NK-92 treated with Interleukin-12 subunit alpha and Interleukin-12 subunit beta, amount 100 ng/mL, for 24 hours (cell line): ENCODE measurements around the gene RNU1-4.
"Not testable (repeated sequence)": the region's sequence is repeated elsewhere in the genome, so short reads cannot be mapped to it uniquely, and the experiment has no call there.

Experiments
- DNase-seq: peaks from one replicate; lab custom pipeline; 2025; lab: John Stamatoyannopoulos, UW

The RNU1-4 gene

DNA sequence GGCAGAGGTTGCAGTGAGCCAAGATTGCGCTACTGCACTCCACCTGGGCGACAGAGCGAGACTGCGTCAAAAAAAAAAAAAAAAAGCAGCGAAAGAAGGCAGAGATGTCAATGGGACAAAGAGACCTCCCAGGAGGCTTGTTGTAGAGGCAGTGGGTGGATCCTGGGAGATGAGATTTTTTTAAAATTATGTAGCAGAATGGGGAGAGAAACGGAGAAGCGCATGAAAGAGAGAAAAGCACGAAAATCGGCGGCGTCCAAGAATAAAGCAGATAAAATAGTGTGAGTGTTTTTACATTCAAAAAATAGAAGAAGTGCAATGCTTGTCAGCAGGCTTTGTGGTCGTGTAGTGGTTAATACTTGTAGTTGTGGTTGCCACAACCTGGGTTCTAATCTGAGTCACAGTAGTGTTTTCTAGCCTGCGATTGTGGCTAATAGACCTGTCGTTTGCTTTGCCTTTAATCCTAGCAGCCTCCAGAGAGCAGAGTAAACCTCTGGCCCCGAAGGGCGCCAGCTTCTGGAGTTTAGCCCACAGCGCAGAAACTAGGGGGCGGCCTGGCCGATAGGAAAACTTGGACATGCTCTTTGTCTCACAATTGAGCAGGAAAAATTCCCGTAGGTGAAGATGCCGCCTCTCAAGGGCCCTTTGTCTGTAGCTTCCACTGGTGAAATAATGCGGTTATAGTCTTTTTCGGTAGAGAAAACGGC is 11.9 kb upstream of the RNU1-4 start:
- not testable (repeated sequence) for DNase-seq

DNA sequence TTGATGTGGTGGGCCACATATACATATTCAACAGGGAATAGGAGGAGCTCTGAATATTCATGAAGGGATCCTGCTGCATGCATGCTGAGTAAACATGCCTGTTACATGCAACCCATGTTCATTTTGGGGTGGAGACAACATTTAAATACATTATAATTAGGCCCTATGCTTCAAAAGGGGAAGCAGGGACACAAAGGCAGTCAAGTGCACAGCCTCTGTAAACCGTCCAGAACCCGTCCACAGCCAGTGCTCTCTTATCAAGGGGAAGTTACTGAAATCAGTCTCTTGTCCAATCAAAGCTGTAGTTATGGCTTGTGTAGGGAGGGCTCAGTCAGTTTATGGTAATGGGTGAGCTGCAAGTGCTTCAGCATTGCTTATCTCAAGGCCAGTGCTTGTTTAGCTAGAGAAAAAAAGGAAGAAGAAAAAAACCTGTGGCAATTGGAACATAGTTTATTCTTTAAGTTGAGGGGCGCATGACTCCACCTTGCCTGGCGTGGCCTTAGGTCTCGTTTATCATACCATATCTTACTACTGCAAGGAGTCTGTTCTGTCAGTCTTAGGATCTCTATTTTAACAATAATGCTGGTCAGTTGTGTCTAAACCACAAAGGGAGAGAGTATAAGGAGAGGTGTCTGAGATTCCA is 7.9 kb upstream of the RNU1-4 start:
- DNase-seq, result not testable (repeated sequence)

DNA sequence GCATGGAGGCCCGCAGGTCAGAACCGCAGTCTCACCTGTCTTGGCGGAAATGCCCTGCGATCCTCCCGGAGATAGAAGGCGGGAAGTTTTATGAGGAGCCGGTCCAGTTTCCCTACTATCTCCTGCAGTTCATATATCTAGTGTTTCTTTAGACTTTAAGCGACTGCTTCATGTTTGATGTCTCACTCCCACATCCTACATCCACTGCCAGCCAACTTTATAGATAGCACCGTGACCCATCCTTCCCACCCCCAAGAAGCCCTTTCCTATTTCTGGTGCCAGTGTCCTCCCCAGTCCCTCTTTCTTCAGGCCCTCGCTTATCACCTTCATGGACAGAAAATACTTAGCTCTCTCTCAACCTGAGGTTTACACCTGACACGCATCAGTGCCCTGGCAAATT is 914 bp downstream of the RNU1-4 start:
- DNase-seq, result not testable (repeated sequence)

DNA sequence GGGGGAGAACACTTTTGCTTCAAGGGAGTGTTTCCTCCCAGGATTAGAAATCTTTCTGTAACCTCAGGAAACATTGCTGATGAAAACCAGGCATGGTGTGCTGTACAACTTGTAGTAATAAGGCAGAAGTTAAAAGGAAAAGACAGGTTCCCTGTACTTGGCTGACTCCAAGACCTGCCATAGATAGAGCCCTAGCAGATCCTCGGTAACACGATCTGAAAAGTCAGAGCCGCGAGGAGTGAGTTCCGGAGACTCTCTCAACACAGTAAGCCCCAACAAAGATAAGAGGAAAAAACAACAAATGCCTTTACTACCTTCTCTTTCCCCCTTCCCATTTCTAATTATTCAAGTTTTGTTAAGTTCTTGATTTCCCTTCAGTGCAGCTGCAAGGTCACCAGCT is 7.3 kb downstream of the RNU1-4 start:
- not testable (repeated sequence) for DNase-seq

DNA sequence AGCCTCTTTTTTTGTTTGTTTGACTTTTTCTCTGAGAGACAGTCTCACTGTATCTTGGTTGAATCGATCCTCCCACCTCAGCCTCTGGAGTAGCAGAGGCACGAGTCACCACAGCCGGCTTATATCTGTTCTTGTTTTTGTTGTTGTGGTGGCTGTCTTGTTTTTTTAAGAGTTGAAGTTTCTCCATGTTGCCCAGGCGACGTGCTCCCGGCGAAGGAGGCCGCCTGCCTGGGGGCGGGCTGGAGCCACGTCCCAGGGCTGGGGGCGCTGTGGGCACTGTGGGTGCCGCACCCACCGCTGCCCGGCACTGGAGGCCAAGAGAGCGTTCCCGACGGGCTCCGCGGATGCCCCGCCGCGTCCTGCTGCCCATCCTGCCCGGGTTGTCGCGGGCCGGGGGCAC is 8.4 kb downstream of the RNU1-4 start:
- not testable (repeated sequence) for DNase-seq

DNA sequence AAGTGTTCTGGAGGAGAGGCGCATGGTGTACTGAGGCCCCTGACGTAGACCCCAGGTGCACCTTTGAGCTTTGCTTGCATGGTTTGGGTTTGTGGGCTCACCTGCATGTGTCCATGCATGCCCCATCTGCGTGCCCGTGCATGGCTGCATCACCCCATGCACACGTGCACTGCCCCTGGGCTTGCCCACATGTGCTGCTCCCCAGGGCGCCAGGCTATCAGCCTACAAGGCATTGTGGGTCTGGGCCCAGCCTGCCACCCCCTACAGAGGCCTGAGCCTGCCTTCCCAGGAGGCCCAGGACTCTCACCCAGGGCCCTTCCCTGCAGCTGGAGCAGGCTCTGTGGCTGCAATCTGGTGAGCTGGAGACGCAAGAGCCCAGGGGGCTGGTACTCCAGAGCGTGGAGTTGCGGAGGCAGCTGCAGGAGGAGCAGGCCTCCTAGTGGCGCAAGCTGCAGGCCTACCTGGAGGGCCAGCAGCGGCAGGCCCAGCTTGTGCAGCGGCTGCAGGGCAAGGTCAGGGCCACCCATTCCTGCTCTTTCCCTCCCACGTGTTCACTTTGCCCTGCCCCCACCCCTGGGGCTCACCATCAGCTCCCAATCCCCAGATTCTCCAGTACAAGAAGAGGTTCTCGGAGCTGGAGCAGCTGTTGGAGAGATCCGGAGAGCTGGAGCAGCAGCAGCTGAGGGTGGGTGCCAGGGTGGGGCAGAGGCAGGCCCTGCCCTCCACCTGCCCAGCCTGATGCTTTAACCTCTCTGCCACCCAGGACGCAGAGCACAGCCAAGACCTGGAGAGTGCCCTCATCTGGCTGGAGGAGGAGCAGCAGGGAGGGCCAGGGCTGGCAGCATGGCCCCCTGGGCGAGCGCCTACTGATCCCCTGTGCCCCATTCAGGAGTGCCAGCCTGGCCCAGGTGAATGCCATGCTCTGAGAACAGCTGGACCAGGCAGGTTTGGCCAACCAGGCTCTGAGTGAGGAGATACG is 9.9 kb downstream of the RNU1-4 start:
- not testable (repeated sequence) for DNase-seq

DNA sequence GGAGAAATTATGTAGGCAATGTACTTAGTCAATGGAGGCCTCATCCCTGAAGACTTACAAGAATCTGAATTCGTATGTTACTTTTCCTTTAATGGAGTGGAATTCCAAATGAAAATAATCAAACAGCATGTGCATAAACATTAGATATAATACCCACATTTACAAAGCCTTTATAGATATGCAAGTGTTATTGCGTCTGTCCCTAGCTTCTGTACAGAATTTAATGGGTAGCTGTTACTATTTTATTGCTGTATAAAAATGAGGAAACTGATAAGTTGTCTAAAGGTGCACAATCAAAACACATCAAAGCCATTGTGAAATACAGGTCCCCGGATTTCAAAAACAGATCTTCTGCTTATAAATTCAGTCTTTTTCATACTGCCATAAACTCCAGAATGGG is 12.5 kb downstream of the RNU1-4 start:
- not testable (repeated sequence) for DNase-seq

DNA sequence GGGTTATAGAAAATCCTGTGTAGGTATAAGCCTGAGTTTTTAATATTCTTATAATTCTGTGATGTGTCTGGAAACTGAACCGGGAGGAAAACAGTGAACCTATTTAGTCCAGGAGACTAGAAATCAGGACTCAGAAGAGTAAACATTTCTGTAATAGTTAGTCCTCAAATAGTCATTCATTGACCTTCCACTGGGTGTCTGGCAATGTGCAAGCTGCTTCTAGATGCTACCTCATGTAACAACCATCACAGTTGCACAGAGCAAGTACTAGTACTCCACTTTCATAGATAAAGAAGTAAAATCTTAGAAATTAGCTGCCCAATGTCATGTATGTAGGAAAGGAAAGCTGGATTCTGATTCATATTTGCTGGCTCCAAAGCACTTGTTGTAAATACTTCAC is 15.1 kb downstream of the RNU1-4 start:
- not testable (repeated sequence) for DNase-seq

DNA sequence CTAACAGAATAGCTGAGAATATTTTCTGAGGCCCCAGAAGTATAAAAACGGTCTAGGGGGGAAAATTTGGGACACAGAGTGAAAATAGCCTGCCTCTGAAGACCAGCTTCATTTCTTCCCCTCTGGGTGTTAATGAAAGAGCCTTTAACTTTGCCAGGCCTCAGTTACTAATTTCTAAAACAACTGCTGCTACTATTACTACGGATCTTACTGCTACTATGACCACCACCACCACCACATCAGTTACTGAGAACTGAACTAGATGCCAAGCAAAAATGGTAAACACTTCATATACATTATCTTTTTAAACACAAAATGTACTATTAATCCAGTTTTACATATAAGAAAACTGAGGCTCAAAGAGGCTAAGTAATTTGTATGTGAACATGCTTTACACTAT is 15.6 kb downstream of the RNU1-4 start:
- not testable (repeated sequence) for DNase-seq

DNA sequence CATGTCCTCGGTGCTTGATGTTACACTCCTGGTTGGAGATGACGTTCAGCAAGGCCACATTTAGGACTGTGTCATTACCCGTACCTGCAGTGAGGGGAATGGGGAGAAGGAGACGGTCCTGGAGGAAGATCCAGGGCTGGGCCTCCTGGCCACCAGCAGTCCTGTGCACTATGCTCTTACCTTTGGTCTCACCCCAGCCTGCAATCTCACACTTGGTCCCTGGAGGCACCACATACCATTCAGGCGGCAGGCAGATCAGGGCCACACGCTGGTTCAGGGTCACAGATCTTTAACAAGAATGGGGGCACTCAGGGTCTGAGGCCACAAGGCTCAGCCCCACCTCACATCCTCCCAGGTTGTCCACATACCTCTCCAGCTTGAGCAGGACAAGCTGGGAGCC is 17.3 kb downstream of the RNU1-4 start:
- DNase-seq, result not testable (repeated sequence)

DNA sequence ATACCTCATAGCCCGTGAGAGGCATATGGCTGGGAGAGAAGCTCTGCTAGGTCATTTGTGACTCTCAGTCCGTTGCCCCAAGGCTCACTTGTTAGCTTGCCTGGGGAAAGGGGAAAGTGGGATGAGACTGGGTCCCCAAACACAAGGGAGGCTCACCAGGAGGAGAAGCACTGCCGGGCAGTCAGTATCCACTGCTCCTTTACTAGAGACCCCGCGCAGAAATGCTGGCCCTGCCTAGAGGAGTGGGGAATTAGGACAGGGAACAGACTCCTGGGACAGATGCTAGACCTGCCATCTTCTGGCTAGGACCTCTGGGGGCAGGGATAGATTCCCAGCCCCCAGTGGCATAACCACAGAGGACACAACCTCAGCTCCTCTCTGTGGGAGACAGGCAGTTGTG is 17.7 kb downstream of the RNU1-4 start:
- not testable (repeated sequence) for DNase-seq

DNA sequence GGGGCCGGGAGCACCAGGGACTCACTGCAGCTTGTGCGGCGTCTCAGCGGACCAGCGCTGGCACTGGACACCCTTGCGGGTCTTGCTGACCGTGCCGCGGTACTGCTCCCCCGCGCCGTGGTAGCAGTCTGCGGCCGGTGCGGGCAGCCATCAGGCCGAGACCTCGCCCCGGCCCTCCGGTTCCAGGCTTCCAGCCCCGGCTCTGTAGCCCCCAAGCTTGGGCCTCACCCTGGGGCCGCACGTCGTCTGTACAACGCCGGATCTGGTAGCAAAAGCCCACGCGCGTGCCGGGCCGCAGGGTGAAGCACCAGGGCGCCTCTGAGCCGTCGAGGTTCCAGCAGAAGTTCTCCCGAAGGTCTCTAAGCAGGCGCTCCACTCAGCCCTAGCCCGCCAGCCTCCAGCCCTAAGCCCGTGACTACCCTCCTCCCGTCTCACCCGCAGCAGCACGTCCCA is 18.8 kb downstream of the RNU1-4 start:
- DNase-seq, result not testable (repeated sequence)

DNA sequence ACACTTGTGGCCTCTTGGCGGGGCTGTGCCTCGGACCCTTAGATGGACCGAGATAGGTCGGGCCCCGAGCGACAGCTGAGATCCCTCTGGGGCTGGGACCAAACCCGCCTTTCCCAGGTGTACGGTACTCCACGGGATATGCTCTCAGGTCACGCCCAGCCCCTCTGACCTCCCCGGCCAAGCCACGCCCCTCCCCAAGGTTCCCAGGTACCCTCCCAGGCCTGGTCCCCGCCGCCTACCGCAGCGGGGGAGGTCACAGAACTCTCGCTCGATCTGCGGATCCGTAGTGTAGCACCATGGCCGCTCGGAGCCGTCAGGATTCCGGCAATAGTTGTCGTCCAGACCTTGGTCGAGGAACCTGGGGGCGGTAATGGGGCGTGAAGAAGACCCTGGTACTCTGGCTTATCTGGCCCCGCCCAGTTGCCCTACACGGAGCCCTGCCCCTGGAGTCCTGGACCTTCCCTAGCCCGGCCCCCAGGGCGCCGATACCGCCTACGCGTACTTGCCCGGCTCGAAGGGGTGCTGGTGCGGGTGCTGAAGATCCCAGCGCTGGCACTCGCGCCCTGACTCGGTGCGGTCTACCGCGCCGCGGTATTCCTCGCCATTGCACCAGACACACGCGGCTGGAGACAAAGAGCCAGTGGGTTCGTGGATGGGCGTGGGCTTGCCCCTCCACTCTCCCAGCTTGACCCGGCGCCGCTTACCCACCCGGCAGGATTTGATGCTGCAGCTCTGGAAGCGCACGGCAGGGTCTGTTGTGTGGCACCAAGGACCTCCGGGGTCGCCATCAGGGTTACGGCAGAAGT is 19.5 kb downstream of the RNU1-4 start:
- not testable (repeated sequence) for DNase-seq

DNA sequence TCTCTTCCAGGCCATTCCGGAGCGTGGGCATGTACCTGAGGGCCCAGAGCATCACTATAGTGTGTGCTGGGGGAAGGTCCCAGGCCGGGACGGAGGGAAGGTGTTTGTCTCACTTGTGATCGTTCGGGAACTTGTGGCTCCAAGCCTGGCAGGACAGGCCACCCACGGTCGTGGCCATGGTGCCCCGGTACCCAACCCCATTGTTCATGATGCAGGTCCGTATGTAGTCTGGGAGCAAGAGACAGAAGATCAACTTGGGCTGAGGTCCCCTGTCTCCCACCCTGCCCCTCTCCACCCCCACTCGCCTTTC is 20.1 kb downstream of the RNU1-4 start:
- not testable (repeated sequence) for DNase-seq

DNA sequence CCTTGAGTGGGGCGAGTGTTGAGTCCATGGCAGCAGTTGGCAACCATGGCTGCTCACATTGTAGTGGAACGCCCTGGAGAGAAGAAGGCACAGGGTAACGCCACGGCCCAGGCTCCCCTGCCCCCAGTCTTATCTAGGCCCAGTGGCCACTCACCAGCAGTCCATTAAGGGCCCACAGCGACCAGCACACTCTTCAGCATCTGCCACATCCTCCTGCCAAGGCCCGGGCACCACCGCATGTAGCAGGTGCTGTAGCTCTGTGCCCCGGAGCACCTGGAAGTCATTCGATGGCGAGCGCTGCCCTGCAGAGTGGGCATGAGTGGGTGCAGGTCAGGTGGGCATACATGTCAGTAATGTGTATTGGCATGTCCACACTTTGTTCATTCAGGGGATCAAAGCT is 20.5 kb downstream of the RNU1-4 start:
- DNase-seq, result not testable (repeated sequence)

DNA sequence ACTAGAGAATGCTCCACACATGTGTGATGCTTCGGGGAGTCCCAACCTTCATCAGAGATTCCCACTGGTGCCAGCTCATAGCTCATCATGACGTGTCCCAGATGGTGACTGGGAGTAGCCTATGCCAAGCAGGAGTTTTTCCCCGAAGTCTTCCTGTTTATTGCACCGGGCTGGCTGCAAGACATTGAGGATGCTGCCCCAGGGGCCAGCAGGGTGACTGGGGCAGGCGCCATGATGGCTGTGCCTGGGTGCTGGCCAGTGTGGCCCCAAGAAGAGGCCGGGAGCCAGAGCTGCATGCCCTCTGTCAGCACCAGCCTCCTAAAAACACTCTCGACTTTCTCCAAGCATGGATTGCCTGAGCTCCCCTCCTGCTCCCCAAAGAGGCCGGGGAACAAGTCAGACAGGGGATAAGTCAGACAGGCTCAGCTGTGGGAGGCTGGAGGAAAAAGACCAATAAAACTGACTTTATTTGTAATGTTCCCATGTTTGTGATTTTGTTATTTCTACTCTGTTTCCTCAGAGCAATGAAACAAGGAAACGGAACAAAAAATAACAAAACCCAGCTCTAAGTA is 24.0 kb downstream of the RNU1-4 start:
- not testable (repeated sequence) for DNase-seq

DNA sequence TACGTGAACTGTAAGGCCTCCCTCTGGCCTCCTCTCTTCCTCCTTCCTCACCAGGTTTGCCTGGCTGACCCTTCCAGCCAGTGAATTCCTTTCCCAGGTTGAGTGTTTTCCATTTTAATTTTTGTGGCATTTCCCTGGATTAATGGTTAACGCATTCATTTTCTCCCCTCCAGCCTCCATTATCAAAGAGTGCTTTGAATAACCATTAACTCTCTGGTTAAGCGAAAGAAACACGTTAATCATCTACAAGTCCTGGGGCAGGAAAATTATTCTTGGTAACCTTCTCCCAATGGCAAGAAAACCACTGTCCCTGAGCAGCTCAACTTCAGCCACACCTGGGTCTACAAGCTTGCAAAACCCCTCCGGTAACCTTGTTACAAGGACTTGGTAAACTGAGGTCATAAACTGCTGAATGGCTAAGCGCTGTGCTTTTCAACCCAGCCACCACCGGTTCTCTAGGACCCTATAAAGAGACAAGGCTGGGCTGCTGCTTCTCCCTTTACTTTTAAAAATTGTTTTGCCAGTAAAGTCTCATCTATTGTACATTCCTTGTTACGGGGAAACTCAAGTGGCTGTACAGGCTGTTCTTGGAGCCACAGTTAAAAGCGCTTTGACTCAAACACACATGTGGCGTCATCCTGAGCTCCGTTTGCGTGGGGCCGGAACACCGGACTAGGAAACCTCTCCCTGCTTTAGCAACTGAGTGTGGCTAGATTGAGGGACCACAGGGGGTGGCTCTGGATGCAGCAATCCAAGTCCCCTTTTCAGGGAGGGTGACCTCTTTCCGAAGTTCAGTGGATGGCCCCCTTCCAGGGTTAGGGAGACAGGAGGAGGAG is 24.7 kb downstream of the RNU1-4 start:
- not testable (repeated sequence) for DNase-seq

DNA sequence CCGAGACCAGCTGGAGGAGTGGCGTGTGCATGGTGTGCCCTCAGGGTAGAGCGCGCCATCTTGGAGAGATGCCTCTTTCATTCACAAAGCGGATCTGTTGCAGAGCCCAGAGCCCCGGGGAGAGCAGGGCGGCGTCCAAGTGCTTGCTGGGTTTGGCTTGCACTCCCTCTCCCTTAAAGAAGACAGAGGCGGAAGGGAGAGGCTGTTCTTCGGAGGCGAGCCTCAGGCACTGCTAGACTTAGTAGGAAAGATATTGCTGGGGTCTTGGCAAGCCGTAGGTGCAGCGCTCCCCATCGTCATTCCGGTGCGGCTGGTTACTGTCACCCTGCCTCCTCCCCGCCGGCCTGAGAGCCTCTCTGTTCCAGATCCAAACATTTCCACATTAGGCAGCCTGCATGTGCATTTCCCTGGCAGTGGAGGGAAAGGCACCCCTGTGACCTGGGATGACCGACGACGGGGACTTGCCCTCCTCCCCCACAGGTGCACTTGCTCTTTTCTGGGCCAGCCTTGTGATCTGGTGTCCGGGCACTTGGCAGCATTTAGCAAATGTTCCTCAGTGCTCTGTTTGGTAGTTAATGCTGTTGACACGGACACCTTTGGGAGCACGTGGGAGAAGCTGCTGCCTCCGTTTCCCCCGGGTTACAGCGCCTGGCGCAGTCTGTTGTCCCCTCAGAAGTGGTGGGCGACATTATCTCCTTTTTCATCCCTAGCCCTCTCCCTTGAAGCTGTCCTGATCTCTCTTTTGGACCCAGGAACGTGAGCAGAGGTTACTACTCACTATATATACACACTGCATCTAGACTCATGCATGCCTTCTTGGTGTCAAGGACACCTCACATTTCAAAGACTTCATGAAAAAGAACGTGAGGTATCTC is 25.7 kb downstream of the RNU1-4 start:
- not testable (repeated sequence) for DNase-seq

DNA sequence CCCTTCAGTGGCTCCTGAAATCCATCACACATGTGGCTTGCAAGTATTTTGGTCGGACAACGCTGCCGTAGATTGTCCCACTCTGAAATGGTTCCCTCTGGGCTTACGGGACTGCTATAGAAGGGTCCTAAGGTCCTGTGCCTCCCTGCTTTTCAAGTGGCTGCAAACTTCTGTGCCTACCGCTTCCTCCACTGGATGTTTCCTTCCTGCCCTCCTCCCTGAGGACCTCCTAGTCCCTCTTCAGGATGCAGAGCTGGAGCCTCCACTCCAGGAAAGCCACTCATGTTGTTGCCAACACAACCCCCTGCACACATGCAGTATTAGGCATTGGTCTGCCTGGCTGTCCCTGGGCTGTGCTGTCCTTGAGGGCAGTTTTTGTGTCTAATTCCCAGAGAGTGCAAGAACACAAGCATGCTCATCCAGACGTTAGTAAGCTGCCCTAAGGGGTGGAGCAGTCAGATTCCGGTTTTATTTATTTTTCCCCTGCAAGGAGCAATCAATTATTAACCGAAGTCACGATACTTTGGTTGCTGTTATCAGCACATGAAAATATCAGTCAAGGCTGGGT is 26.5 kb downstream of the RNU1-4 start:
- not testable (repeated sequence) for DNase-seq
